Left lung (tissue), 10 donors: ENCODE data around the gene RNASE11. TPM values are rescaled to one million over a fixed set of nuclear protein-coding genes. Genes with fewer than 3 reads are reported as not detected.
"Not testable (repeated sequence)": the region's sequence is repeated elsewhere in the genome, so short reads cannot be mapped to it uniquely, and the experiment has no call there.

Experiments used
- ATAC-seq: fragments of 200-7000 bp; cut with Tn5 transposase; one replicate; pipeline ENCODE4 v1.9.1; 2020; ENCODE audit warnings: moderate library complexity
- DNase-seq, 4 donors: peaks; one replicate each; pipeline ENCODE4 v3.0.0-alpha.2; 2013 to 2020
- H3K27ac ChIP-seq, 2 donors: fragments of 200-600 bp; sonication (generic) in 1 of 2; one replicate each; pipeline versions ENCODE4 v1.5.0 to v1.8.0; 2020 to 2021
- H3K27me3 ChIP-seq, 2 donors: fragments of 200-600 bp; sonication (generic) in 1 of 2; one replicate each; pipeline versions ENCODE4 v1.5.0 to v1.8.0; 2020 to 2021
- H3K36me3 ChIP-seq, 2 donors: fragments of 200-600 bp; sonication (generic) in 1 of 2; one replicate each; pipeline versions ENCODE4 v1.5.0 to v1.8.0; 2020 to 2021
- H3K4me1 ChIP-seq, 2 donors: fragments of 200-600 bp; one replicate each; pipeline ENCODE4 v1.8.0; 2021
- H3K4me3 ChIP-seq, 2 donors: fragments of 200-600 bp; sonication (generic) in 1 of 2; one replicate each; pipeline versions ENCODE4 v1.5.0 to v1.8.0; 2020 to 2021; ENCODE audit warnings: mild to moderate bottlenecking in 1 of 2
- H3K9me3 ChIP-seq, 2 donors: fragments of 200-600 bp; sonication (generic) in 1 of 2; one replicate each; pipeline versions ENCODE4 v1.5.0 to v1.8.0; 2020 to 2021
- intact Hi-C, 2 donors: fragments of 100-400 bp; cut with DNase I; formaldehyde crosslinking; loops; one replicate each; pipeline versions ENCODE4 v1.11.2 to v1.14.2; 2022
- polyA plus RNA-seq, 6 donors: library from polyadenylated mRNA; unstranded; fragments of 120-200 nt; gene quantifications; one replicate each; pipeline ENCODE4 v1.2.1, GENCODE V29; 2013; ENCODE audit not compliant: insufficient read length in 6 of 6
- total RNA-seq, 2 donors: library from RNA; stranded (reverse); fragmentation: NEBNext Ultra II Directional; extraction: Animal tissue kit (Norgen Biotek cat#: 25700); gene quantifications; one replicate each; pipeline ENCODE4 v1.2.1, GENCODE V29; 2021
- TF ChIP-seq, protein P1 (sequence below), 2 donors: fragments of 200-600 bp; sonication (generic) in 1 of 2; IDR thresholded peaks; one replicate each; pipeline versions ENCODE4 v1.5.0 to v1.8.0; 2021; ENCODE audit warnings: antibody characterized with exemption in 2 of 2
- donor health status: DM: no; HTN: yes; CAD: no.
- donor health status: DM: no; HTN: no; CAD: no.

The RNASE11 gene
- total and polyA plus RNA-seq, 8 donors, result not detected

DNA sequence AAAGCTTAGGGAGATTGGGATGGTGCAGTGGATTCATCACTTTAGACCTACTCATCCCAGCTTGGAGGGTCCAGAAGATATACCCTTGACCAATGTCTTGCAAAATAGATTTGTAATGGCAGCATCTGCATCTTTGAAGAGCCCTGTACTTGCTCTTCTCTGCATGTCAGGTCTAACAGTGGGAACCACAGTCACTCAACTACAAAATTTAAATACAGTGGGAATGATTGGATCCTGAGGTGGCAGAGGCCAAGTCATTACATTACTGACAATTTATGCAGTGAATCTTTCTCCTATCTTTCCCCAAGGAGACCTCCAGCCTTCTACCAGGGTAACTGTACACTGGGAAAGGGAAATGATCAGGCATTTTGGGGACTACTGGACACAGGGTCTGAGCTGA, 18.7 kb downstream of the RNASE11 start:
- H3K4me1 ChIP-seq, result no peaks in the 10 kb centered on the region
- intact Hi-C loops, result no loop called here

GRCh38 chr14:20568393-20568792, 19.4 kb downstream of the RNASE11 start:
- Histone ChIP-seq H3K9me3 (peaks cover 0 to 21% of the 10 kb centered on the region in 2 donors), H3K36me3 (no peaks in the 10 kb centered on the region), H3K4me3 (no peak overlapping the region), H3K27me3 (no peaks in the 10 kb centered on the region), H3K4me1 (no peaks in the 10 kb centered on the region), H3K27ac (no peak overlapping the region)
- ATAC-seq (no peak), DNase-seq (no peak)
- intact Hi-C loops, result no loop called here
- TF ChIP-seq, protein P1, sequence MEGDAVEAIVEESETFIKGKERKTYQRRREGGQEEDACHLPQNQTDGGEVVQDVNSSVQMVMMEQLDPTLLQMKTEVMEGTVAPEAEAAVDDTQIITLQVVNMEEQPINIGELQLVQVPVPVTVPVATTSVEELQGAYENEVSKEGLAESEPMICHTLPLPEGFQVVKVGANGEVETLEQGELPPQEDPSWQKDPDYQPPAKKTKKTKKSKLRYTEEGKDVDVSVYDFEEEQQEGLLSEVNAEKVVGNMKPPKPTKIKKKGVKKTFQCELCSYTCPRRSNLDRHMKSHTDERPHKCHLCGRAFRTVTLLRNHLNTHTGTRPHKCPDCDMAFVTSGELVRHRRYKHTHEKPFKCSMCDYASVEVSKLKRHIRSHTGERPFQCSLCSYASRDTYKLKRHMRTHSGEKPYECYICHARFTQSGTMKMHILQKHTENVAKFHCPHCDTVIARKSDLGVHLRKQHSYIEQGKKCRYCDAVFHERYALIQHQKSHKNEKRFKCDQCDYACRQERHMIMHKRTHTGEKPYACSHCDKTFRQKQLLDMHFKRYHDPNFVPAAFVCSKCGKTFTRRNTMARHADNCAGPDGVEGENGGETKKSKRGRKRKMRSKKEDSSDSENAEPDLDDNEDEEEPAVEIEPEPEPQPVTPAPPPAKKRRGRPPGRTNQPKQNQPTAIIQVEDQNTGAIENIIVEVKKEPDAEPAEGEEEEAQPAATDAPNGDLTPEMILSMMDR (IDR thresholded peaks at IDR 0.05), result no peak

More for the DNA sequence above, 18.7 kb downstream of the RNASE11 start:
- Histone ChIP-seq H3K27me3 (no peaks in the 10 kb centered on the region), H3K27ac (no peak overlapping the region), H3K9me3 (peaks cover 0 to 21% of the 10 kb centered on the region in 2 donors), H3K4me3 (no peak overlapping the region), H3K36me3 (no peaks in the 10 kb centered on the region)
- ATAC-seq (no peak), DNase-seq (no peak)
- TF ChIP-seq, protein P1 (IDR thresholded peaks at IDR 0.05), result no peak

GRCh38 chr14:20567199-20567598, 20.6 kb downstream of the RNASE11 start:
- H3K4me1 ChIP-seq, H3K27me3 ChIP-seq, H3K36me3 ChIP-seq, intact Hi-C loops, ATAC-seq, H3K27ac ChIP-seq, DNase-seq, H3K4me3 ChIP-seq: not testable (repeated sequence)
- peaks cover 0 to 21% of the 10 kb centered on the region in 2 donors for H3K9me3 ChIP-seq

- H3K4me3 ChIP-seq, result no peak overlapping the region
- no peaks in the 10 kb centered on the region for H3K27me3 ChIP-seq
- DNase-seq (no peak), ATAC-seq (no peak)
- intact Hi-C loops, result no loop called here
- no peaks in the 10 kb centered on the region for H3K4me1 ChIP-seq
- TF ChIP-seq, protein P1 (IDR thresholded peaks at IDR 0.05), result no peak
- no peaks in the 10 kb centered on the region for H3K36me3 ChIP-seq
- H3K9me3 ChIP-seq, result peaks cover 0 to 16% of the 10 kb centered on the region in 2 donors
- no peak overlapping the region for H3K27ac ChIP-seq
Measured at GRCh38 chr14:20564501-20564997, 23.3 kb downstream of the RNASE11 start.

GRCh38 chr14:20563971-20564370, 23.8 kb downstream of the RNASE11 start:
- no peak overlapping the region for H3K4me3 ChIP-seq
- no peak overlapping the region for H3K27ac ChIP-seq
- DNase-seq (no peak), ATAC-seq (no peak)
- H3K36me3 ChIP-seq, result no peaks in the 10 kb centered on the region
- peaks cover 0 to 10% of the 10 kb centered on the region in 2 donors for H3K9me3 ChIP-seq
- intact Hi-C loops, result no loop called here
- H3K27me3 ChIP-seq, result no peaks in the 10 kb centered on the region
- TF ChIP-seq, protein P1 (IDR thresholded peaks at IDR 0.05), result no peak
- H3K4me1 ChIP-seq, result no peaks in the 10 kb centered on the region

DNA sequence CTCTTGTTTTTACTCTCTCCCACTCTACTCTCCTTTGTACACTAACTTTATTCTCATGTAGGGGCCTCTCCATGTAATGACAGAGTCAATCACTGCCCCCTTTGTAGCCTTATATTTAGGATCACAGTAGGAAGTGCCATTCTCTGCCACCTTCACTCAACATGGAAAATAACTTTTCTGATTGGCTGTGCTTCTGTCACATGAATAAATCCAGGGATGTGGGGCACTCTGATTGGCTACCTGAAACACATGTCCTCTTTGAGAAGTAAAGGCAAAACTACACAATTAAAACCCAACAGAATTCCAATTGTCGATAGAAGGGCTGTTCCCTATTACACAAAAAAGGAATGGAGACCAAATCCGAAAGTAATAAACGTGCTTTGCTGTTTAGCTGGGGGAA, 26.8 kb downstream of the RNASE11 start, which contains the start of gene RNASE9:
Gene RNASE9 (minus strand): TSS at position 87 of the 400 bp plus-strand sequence.
- DNase-seq (no peak), ATAC-seq (no peak)
- H3K36me3 ChIP-seq, result no peaks in the 10 kb centered on the region
- intact Hi-C loops, result no loop called here
- no peaks in the 10 kb centered on the region for H3K9me3 ChIP-seq
- TF ChIP-seq, protein P1 (IDR thresholded peaks at IDR 0.05), result no peak
- H3K27me3 ChIP-seq, result no peaks in the 10 kb centered on the region
- H3K4me1 ChIP-seq, result peaks cover 0 to 8% of the 10 kb centered on the region in 2 donors
- no peak within 1 kb of the TSS for H3K4me3 ChIP-seq
- H3K27ac ChIP-seq, result no peak within 1 kb of the TSS
